ENCODE measurements around the gene CACNA2D4. TPM values are rescaled to one million over a fixed set of nuclear protein-coding genes. Genes with fewer than 3 reads are reported as not detected.

CACNA2D4 gene
- total RNA-seq, 4 donors from 2014 or later, result 0.25 to 3.1 (median 0.68) TPM

DNA sequence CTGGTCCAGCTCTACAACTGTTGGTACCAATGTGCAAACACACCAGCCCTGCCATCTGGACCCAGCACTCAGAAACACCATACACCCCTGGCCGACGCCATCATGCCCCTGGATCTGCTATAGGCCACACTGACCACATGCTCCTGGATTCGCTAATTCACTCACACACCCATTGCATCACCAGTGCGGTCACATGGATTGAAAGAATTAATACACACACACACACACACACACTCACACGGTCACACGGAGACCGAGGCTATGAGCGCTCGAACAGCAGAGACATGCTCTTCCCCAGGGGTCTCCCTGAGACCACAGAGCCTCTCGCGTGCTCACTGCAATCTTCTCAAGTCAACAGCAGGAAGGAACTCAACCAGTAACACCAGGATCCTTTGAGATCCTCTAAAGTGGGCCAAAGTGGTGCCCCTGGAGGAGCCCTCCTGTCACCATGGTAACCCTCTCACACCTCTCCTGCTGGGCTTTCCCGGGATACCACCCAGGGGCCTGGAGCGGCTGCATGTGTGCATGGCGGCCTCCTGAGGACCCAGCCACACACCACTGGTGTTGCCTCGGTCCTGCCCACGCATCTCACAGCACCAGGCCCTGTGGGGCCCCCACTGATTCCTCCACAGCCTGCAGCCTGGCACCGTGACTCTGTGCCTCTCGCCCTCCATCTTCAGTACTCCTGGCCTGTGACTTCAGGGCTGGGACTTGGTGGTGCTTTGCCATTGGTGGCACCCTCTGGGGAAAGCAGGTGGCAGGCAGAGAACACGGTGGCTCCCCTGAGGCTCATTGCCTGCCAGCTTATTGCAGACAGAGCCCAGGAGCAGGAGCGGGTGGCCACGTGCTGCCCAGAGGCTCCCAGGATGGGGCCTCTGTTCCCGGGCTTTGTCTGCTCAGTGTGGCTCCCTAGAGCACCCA lies 83.0 kb downstream of the CACNA2D4 start:
- no peak for TF ChIP-seq POLR2A (IDR thresholded peaks at IDR 0.05)
- TF ChIP-seq, protein P1, sequence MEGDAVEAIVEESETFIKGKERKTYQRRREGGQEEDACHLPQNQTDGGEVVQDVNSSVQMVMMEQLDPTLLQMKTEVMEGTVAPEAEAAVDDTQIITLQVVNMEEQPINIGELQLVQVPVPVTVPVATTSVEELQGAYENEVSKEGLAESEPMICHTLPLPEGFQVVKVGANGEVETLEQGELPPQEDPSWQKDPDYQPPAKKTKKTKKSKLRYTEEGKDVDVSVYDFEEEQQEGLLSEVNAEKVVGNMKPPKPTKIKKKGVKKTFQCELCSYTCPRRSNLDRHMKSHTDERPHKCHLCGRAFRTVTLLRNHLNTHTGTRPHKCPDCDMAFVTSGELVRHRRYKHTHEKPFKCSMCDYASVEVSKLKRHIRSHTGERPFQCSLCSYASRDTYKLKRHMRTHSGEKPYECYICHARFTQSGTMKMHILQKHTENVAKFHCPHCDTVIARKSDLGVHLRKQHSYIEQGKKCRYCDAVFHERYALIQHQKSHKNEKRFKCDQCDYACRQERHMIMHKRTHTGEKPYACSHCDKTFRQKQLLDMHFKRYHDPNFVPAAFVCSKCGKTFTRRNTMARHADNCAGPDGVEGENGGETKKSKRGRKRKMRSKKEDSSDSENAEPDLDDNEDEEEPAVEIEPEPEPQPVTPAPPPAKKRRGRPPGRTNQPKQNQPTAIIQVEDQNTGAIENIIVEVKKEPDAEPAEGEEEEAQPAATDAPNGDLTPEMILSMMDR (IDR thresholded peaks at IDR 0.05 in 4 of 5, conservative IDR thresholded peaks at IDR 0.05 in 1 of 5), result no peak
- ATAC-seq (no peak), DNase-seq (no peak)
- H3K4me1 ChIP-seq, result no peaks in the 10 kb centered on the region
- in situ Hi-C loops (cut with MboI; ENCODE audit: low sequenced_read_pairs in 4 of 4), result no loop called here
- H3K27me3 ChIP-seq, result peaks cover 0 to 21% (median 9%) of the 10 kb centered on the region in 3 donors
- H3K36me3 ChIP-seq, result no peaks in the 10 kb centered on the region
- H3K27ac ChIP-seq, result no peak overlapping the region
- H3K9me3 ChIP-seq, result no peaks in the 10 kb centered on the region
- intact Hi-C loops (cut with DNase I; ENCODE audit: low total_unique reads), result no loop called here
- H3K4me3 ChIP-seq, result no peak overlapping the region

DNA sequence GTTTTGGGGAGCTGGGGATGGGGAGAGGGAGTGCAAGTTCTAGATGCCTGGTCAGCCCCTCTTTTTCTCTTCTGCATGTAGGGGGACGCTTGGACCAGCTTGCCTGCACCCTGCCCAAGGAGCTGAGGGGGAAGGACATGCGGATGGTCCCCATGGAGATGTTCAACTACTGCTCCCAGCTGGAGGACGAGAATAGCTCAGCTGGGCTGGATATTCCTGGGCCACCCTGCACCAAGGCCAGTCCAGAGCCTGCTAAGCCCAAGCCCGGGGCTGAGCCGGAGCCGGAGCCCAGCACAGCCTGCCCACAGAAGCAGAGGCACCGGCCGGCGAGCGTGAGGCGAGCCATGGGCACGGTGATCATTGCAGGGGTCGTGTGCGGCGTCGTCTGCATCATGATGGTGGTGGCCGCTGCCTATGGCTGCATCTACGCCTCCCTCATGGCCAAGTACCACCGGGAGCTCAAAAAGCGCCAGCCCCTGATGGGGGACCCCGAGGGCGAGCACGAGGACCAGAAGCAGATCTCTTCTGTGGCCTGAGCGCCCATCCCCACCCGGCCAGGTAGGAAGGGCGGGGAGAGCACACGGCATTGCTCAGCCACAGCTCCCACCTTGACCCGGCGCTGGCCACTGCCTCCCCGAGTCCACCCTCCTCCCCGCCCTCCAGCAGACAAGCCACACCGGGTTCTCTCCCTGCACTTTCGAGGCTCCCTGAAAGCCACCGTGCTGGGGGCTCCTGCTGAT lies 84.1 kb downstream of the CACNA2D4 start:
- no peak overlapping the region for H3K4me3 ChIP-seq
- intact Hi-C loops (cut with DNase I; ENCODE audit: low total_unique reads), result no loop called here
- DNase-seq (no peak), ATAC-seq (no peak)
- H3K36me3 ChIP-seq, result no peaks in the 10 kb centered on the region
- no peak for TF ChIP-seq POLR2A (IDR thresholded peaks at IDR 0.05)
- TF ChIP-seq, protein P1 (IDR thresholded peaks at IDR 0.05 in 4 of 5, conservative IDR thresholded peaks at IDR 0.05 in 1 of 5), result no peak
- in situ Hi-C loops (cut with MboI; ENCODE audit: low sequenced_read_pairs in 4 of 4), result no loop called here
- no peaks in the 10 kb centered on the region for H3K4me1 ChIP-seq
- H3K27ac ChIP-seq, result no peak overlapping the region
- H3K27me3 ChIP-seq, result peaks cover 0 to 21% (median 9%) of the 10 kb centered on the region in 3 donors
- H3K9me3 ChIP-seq, result no peaks in the 10 kb centered on the region

DNA sequence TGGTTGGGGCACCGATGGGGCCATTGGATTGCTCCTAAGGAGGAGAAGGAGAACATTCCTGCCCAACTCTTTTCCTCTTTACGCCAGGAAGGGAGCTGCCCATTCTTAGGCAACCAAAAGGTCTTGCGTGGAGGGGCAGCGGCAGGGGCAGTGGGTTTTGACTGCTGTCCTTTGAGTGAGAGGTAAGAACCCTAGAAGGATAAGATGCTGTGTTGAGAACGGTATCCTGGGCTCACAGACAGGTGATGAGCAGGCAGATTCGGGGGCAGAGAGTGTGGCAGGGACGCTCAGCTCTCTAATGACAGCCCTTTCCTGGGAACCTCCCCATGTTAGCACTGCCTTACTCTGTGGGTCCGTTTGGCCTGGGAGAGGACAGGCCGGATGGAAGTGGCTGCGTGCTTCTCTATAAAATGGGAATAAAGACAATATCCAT lies 84.8 kb downstream of the CACNA2D4 start:
- H3K36me3 ChIP-seq, result no peaks in the 10 kb centered on the region
- in situ Hi-C loops (cut with MboI; ENCODE audit: low sequenced_read_pairs in 4 of 4), result no loop called here
- TF ChIP-seq POLR2A (IDR thresholded peaks at IDR 0.05), result no peak
- TF ChIP-seq, protein P1 (IDR thresholded peaks at IDR 0.05 in 4 of 5, conservative IDR thresholded peaks at IDR 0.05 in 1 of 5), result no peak
- intact Hi-C loops (cut with DNase I; ENCODE audit: low total_unique reads), result no loop called here
- DNase-seq (no peak), ATAC-seq (no peak)
- no peak overlapping the region for H3K27ac ChIP-seq
- H3K4me3 ChIP-seq, result no peak overlapping the region
- no peaks in the 10 kb centered on the region for H3K9me3 ChIP-seq
- H3K27me3 ChIP-seq, result peaks cover 0 to 21% (median 9%) of the 10 kb centered on the region in 3 donors
- no peaks in the 10 kb centered on the region for H3K4me1 ChIP-seq

DNA sequence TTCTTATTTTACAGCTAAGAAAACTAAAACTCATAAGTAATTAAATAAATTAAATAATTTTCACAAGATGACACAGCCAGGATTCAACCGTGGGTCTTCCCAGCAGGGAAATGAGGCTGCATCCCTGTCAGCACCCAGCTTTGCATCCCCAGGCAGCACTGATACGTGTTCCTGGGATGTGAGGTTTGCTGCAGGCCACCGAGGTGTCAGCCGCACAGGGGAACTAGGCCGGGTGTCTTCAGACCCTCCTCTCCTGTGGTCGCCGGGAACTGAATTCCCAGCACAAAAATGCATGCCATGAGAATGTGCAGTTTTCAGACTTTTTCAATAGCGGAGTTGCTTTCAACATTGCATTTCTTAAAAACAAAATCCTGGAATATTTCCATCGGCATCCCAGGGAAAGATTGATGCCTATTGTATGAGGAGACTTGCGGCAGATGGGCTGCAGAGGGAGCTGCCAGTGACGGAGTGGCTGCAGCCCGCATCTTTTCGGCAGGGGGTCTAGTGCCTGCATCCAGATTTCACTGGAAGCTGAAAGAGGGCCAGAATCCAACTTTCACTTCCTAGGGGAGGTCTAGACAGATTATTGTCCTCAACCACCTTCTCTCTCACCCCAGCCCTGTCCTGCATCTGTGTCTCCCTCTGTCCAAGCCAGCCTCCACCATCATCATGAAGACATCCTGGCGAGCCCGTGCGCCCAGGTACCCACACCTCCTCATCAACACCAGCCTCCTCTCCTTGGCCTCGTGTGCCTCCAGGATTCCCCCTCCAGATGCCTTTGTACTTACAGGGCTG lies 85.5 kb downstream of the CACNA2D4 start:
- ATAC-seq (no peak), DNase-seq (no peak)
- Histone ChIP-seq H3K27ac (no peak overlapping the region), H3K4me1 (no peaks in the 10 kb centered on the region), H3K27me3 (peaks cover 0 to 17% (median 9%) of the 10 kb centered on the region in 3 donors), H3K9me3 (no peaks in the 10 kb centered on the region), H3K36me3 (no peaks in the 10 kb centered on the region), H3K4me3 (no peak overlapping the region)
- intact Hi-C loops (cut with DNase I; ENCODE audit: low total_unique reads), result no loop called here
- TF ChIP-seq, protein P1 (IDR thresholded peaks at IDR 0.05 in 4 of 5, conservative IDR thresholded peaks at IDR 0.05 in 1 of 5), result no peak
- TF ChIP-seq POLR2A (IDR thresholded peaks at IDR 0.05), result no peak
- in situ Hi-C loops (cut with MboI; ENCODE audit: low sequenced_read_pairs in 4 of 4), result no loop called here
